A673 (cell line): ENCODE measurements around the gene TMEM178A. TPM values are rescaled to one million over a fixed set of nuclear protein-coding genes. Genes with fewer than 3 reads are reported as not detected.

Experiments used
- BruUV-seq: library from RNA; stranded (reverse); fragments of 400-500 nt; replicated peaks from 2 replicates; lab custom pipeline; 2021; lab: Mats Ljungman, UMichigan
- CTCF ChIA-PET: fragments of 300-600 bp; sonication (Branson Sonifier 250); formaldehyde crosslinking; loops from one replicate; lab custom pipeline; 2022; ENCODE audit warnings: antibody characterized with exemption; lab: Charles Lee
- POLR2A ChIA-PET: fragments of 300-600 bp; sonication (Branson Sonifier 250); formaldehyde crosslinking; loops from one replicate; lab custom pipeline; 2022; ENCODE audit warnings: antibody characterized with exemption; ENCODE audit not compliant: low non-redundant PET; lab: Charles Lee
- DNase-seq: peaks from one replicate; pipeline ENCODE4 v3.0.0-alpha.2; 2015; ENCODE audit warnings: low spot score
- H3K27ac ChIP-seq: fragments of 200-600 bp; sonication (generic); 2 replicates; pipeline ENCODE4 v1.5.1; 2016; ENCODE audit warnings: mixed run types, low read depth, mild to moderate bottlenecking, mixed read lengths, antibody characterized with exemption, low read length; ENCODE audit not compliant: poor library complexity, severe bottlenecking
- H3K27me3 ChIP-seq: fragments of 200-600 bp; sonication (generic); replicated peaks from 2 replicates; pipeline ENCODE4 v1.6.1; 2017; ENCODE audit warnings: mixed run types, low read depth, mild to moderate bottlenecking, mixed read lengths, antibody characterized with exemption, low read length; ENCODE audit not compliant: insufficient read depth, poor library complexity
- H3K36me3 ChIP-seq: fragments of 200-600 bp; sonication (generic); 2 replicates; pipeline ENCODE4 v1.6.1; 2016; ENCODE audit warnings: mixed run types, mild to moderate bottlenecking, mixed read lengths, antibody characterized with exemption, low read length; ENCODE audit not compliant: insufficient read depth, poor library complexity, severe bottlenecking
- H3K4me1 ChIP-seq: fragments of 200-600 bp; sonication (generic); 2 replicates; pipeline ENCODE4 v1.6.1; 2017; ENCODE audit warnings: mixed run types, mild to moderate bottlenecking, mixed read lengths, antibody characterized with exemption, low read length; ENCODE audit not compliant: insufficient read depth, poor library complexity, severe bottlenecking
- H3K4me3 ChIP-seq: fragments of 200-600 bp; sonication (generic); 2 replicates; pipeline ENCODE4 v1.5.1; 2016; ENCODE audit warnings: low read depth, mixed run types, mild to moderate bottlenecking, mixed read lengths, low read length; ENCODE audit not compliant: poor library complexity, severe bottlenecking
- H3K9me3 ChIP-seq: fragments of 200-600 bp; sonication (generic); 2 replicates; pipeline ENCODE4 v1.6.1; 2016; ENCODE audit warnings: mixed run types, low read depth, mild to moderate bottlenecking, mixed read lengths, antibody characterized with exemption, low read length; ENCODE audit not compliant: poor library complexity, severe bottlenecking
- CTCF ChIP-seq: fragments of 300-800, 200-600 bp; sonication (generic); conservative IDR thresholded peaks from 2 replicates; pipeline ENCODE4 v1.5.1; 2017; ENCODE audit warnings: low read depth, mild to moderate bottlenecking, antibody characterized with exemption, low read length, moderate library complexity, mixed read lengths
- EZH2 ChIP-seq: fragments of 200-600 bp; sonication (generic); IDR thresholded peaks from 2 replicates; pipeline ENCODE4 v1.6.1; 2017; ENCODE audit warnings: borderline replicate concordance, low read depth, mild to moderate bottlenecking, mixed read lengths, antibody characterized with exemption, low read length; ENCODE audit not compliant: poor library complexity, severe bottlenecking
- intact Hi-C: fragments of 100-400 bp; cut with micrococcal nuclease; formaldehyde crosslinking; loops from one replicate; pipeline ENCODE4 v1.10.0; 2022; ENCODE audit not compliant: unreplicated experiment
- total RNA-seq: library from RNA; stranded (reverse); gene quantifications from 2 replicates; pipeline ENCODE4 v1.2.3, GENCODE V29; 2021

The TMEM178A gene
- total RNA-seq, 1 experiment from 2014 or later, result 0.21 TPM

- Histone ChIP-seq H3K9me3 (no peaks in the 10 kb centered on the region), H3K27ac (no peak overlapping the region), H3K4me3 (no peak overlapping the region), H3K27me3 (peaks cover 97% of the 10 kb centered on the region), H3K36me3 (no peaks in the 10 kb centered on the region), H3K4me1 (peaks cover 6% of the 10 kb centered on the region)
- DNase-seq, result no peak
- ChIA-PET POLR2A (no interaction called here), CTCF (interaction anchor here (0.6 kb wide), 1 partner anchor 61 kb away, joined by 3 read pairs; no protein-coding TSS in a partner anchor)
- intact Hi-C loops, result no loop called here
- TF ChIP-seq EZH2 (no peak), CTCF (no peak)
- no TSS peak for BruUV-seq
These were observed 2.9 kb downstream of the TMEM178A start for GRCh38 chr2:39668576-39669080.

- TF ChIP-seq CTCF (no peak), EZH2 (no peak)
- no peak for DNase-seq
- H3K4me1 ChIP-seq, result peaks cover 2% of the 10 kb centered on the region
- ChIA-PET POLR2A (no interaction called here), CTCF (no interaction called here)
- no peak overlapping the region for H3K27ac ChIP-seq
- intact Hi-C loops, result no loop called here
- H3K27me3 ChIP-seq, result peaks cover 71% of the 10 kb centered on the region
- H3K9me3 ChIP-seq, result no peaks in the 10 kb centered on the region
- H3K4me3 ChIP-seq, result no peak overlapping the region
- no peaks in the 10 kb centered on the region for H3K36me3 ChIP-seq
- no TSS peak for BruUV-seq
These were observed 5.9 kb downstream of the TMEM178A start for GRCh38 chr2:39671604-39672003.

GRCh38 chr2:39673018-39673417 is 7.3 kb downstream of the TMEM178A start:
- Histone ChIP-seq H3K4me1 (no peaks in the 10 kb centered on the region), H3K27ac (no peak overlapping the region), H3K4me3 (no peak overlapping the region), H3K27me3 (peaks cover 62% of the 10 kb centered on the region), H3K9me3 (no peaks in the 10 kb centered on the region), H3K36me3 (no peaks in the 10 kb centered on the region)
- intact Hi-C loops, result no loop called here
- POLR2A ChIA-PET, result no interaction called here
- BruUV-seq, result no TSS peak
- CTCF ChIA-PET, result no interaction called here
- TF ChIP-seq EZH2 (no peak), CTCF (no peak)
- DNase-seq, result no peak
